HepG2 (cell line): ENCODE data around the gene PAFAH1B1.

ENCODE experiments used
- AFF4 ChIP-seq: sonication (generic); formaldehyde crosslinking; IDR thresholded peaks from 2 replicates; pipeline ENCODE4 v1.4.0; 2020; ENCODE audit warnings: missing genetic modification reagents
- CHCHD3 ChIP-seq: sonication (generic); formaldehyde crosslinking; IDR thresholded peaks from 2 replicates; pipeline ENCODE4 v1.8.0; 2022; ENCODE audit warnings: mild to moderate bottlenecking, missing genetic modification reagents, moderate library complexity
- POLR2A ChIP-seq, 2 experiments: IDR thresholded peaks; 2 replicates each; pipeline ENCODE4 v1.6.1; 2011; ENCODE audit warnings: low read depth in 2 of 2, low read length in 2 of 2, mild to moderate bottlenecking in 1 of 2, moderate library complexity in 1 of 2; ENCODE audit not compliant: insufficient read depth in 1 of 2
- SRSF1 ChIP-seq: fragments of 200-400 bp; formaldehyde crosslinking; optimal IDR thresholded peaks from 2 replicates; pipeline ENCODE3; 2017; ENCODE audit warnings: mild to moderate bottlenecking, low read depth, low read length, moderate library complexity
- TF ChIP-seq, protein P1 (sequence below): IDR thresholded peaks from 2 replicates; pipeline ENCODE4 v1.6.1; 2016
- TF ChIP-seq, protein P2 (sequence below): sonication (generic); formaldehyde crosslinking; IDR thresholded peaks from 2 replicates; pipeline ENCODE4 v1.4.0; 2020; ENCODE audit warnings: low read depth, missing genetic modification reagents

DNA sequence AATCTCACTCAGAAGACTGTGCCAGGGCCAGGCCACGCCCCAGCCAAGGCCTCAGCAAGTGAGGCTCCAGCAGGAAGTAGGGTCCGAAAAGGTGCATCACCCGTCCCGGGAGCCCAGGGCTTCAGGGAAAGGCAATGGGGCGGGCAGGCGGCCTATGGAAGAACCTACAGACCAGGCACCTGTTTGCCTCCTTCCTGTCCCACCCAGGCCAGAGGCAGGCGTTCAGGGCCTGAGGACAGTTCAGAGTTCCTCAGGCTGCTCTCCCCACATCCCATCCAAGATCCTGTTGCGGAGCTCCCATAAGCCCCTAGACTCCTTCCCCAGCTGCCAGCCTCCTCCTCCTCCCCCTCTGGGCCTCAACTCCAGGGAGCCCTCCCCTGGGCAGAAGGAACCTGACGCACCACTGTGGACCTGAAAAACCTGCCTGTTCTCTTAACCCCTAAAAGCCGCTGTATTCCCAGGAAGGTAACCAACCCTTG, 115.8 kb downstream of the PAFAH1B1 start:
- TF ChIP-seq, protein P1, sequence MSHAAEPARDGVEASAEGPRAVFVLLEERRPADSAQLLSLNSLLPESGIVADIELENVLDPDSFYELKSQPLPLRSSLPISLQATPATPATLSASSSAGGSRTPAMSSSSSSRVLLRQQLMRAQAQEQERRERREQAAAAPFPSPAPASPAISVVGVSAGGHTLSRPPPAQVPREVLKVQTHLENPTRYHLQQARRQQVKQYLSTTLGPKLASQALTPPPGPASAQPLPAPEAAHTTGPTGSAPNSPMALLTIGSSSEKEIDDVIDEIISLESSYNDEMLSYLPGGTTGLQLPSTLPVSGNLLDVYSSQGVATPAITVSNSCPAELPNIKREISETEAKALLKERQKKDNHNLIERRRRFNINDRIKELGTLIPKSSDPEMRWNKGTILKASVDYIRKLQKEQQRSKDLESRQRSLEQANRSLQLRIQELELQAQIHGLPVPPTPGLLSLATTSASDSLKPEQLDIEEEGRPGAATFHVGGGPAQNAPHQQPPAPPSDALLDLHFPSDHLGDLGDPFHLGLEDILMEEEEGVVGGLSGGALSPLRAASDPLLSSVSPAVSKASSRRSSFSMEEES (CRISPR knock-in tag): no peak
- TF ChIP-seq SRSF1 (no peak), CHCHD3 (CRISPR knock-in tag) (no peak), AFF4 (no peak), POLR2A (IDR thresholded peaks at IDR 0.05; ENCODE audit: insufficient read depth in 1 of 2, low read depth in 2 of 2, low read length in 2 of 2) (peak in 1 of 2 experiments; percentile 31; a peak in 2 of 4 replicates)
- TF ChIP-seq, protein P2, sequence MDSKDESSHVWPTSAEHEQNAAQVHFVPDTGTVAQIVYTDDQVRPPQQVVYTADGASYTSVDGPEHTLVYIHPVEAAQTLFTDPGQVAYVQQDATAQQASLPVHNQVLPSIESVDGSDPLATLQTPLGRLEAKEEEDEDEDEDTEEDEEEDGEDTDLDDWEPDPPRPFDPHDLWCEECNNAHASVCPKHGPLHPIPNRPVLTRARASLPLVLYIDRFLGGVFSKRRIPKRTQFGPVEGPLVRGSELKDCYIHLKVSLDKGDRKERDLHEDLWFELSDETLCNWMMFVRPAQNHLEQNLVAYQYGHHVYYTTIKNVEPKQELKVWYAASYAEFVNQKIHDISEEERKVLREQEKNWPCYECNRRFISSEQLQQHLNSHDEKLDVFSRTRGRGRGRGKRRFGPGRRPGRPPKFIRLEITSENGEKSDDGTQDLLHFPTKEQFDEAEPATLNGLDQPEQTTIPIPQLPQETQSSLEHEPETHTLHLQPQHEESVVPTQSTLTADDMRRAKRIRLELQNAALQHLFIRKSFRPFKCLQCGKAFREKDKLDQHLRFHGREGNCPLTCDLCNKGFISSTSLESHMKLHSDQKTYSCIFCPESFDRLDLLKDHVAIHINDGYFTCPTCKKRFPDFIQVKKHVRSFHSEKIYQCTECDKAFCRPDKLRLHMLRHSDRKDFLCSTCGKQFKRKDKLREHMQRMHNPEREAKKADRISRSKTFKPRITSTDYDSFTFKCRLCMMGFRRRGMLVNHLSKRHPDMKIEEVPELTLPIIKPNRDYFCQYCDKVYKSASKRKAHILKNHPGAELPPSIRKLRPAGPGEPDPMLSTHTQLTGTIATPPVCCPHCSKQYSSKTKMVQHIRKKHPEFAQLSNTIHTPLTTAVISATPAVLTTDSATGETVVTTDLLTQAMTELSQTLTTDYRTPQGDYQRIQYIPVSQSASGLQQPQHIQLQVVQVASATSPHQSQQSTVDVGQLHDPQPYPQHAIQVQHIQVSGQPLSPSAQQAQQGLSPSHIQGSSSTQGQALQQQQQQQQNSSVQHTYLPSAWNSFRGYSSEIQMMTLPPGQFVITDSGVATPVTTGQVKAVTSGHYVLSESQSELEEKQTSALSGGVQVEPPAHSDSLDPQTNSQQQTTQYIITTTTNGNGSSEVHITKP (CRISPR knock-in tag): no peak
